GM10266 (cell line): ENCODE measurements around the gene RAMACL.

Experiments used
- DNase-seq: peaks from one replicate; pipeline ENCODE4 v3.0.0; 2012; ENCODE audit errors: extremely low spot score
- TF ChIP-seq, protein P1 (sequence below): IDR thresholded peaks from 2 replicates; pipeline ENCODE4 v1.5.1; 2012; ENCODE audit warnings: mild to moderate bottlenecking, low read depth; ENCODE audit not compliant: control insufficient read depth, insufficient read depth; ENCODE audit errors: missing control alignments

RAMACL gene

GRCh38 chr6:166616261-166617238, 30.1 kb upstream of the RAMACL start:
- no peak for DNase-seq
- TF ChIP-seq, protein P1, sequence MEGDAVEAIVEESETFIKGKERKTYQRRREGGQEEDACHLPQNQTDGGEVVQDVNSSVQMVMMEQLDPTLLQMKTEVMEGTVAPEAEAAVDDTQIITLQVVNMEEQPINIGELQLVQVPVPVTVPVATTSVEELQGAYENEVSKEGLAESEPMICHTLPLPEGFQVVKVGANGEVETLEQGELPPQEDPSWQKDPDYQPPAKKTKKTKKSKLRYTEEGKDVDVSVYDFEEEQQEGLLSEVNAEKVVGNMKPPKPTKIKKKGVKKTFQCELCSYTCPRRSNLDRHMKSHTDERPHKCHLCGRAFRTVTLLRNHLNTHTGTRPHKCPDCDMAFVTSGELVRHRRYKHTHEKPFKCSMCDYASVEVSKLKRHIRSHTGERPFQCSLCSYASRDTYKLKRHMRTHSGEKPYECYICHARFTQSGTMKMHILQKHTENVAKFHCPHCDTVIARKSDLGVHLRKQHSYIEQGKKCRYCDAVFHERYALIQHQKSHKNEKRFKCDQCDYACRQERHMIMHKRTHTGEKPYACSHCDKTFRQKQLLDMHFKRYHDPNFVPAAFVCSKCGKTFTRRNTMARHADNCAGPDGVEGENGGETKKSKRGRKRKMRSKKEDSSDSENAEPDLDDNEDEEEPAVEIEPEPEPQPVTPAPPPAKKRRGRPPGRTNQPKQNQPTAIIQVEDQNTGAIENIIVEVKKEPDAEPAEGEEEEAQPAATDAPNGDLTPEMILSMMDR = no peak

DNA sequence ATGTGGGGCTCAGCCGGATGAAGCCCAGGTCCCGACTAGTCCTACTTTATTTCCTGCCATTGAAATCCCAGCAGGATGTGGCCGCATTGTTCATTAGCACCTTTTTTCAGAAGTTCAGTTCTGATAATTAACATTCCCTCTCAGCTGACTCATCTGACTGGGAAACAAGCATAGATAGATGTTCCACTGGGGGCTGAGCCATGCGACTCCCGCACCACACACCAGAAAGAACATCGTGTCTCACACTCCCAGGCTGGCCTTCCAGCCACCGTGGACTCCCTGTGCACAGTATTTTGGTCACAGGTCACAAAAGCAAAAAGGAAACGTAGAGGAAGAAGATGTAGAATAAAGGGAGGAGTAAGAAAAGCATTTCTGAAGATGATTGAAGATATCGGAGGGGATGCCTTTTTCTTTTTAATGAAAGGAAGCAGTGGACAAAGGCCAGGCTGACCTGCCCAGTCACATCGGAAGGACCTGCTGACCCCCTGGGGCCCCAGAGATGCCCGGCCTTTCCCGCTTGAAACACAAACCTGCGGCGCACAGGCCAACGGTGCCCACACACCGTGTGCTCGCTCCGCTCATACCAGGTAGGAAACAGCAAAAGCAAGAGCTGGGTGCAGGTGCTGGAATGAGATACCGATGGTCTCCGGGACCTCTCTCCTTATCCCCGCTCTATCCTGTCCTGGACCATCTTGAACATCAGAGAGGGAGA, 28.7 kb upstream of the RAMACL start:
- TF ChIP-seq, protein P1 = no peak
- DNase-seq = no peak

GRCh38 chr6:166614589-166614988, 28.1 kb upstream of the RAMACL start:
- TF ChIP-seq, protein P1 = no peak

DNA sequence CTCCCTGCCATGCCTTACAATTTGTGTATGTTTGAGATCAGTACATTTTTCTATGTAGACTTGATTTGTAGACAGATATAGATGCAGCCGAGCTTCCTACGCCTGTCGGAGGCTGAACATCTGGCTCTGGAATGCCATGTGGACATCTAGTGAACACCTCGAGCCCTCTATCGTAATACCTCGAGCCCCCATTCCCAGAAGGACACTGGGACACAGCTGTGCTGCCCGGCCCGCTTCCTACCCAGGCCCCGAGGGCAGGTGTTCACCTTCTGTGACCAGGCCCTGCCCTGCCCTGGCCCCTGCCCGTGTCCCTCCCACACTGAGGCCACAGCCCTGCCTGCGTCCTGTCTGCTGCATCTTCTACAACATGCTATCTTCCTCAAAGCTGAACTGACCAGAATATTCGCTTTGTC, 27.7 kb upstream of the RAMACL start:
- no peak for DNase-seq
- TF ChIP-seq, protein P1 = no peak

More at GRCh38 chr6:166614589-166614988, 28.1 kb upstream of the RAMACL start:
- DNase-seq = no peak

GRCh38 chr6:166613027-166613426, 26.5 kb upstream of the RAMACL start:
- TF ChIP-seq, protein P1 = no peak
- DNase-seq = no peak

DNA sequence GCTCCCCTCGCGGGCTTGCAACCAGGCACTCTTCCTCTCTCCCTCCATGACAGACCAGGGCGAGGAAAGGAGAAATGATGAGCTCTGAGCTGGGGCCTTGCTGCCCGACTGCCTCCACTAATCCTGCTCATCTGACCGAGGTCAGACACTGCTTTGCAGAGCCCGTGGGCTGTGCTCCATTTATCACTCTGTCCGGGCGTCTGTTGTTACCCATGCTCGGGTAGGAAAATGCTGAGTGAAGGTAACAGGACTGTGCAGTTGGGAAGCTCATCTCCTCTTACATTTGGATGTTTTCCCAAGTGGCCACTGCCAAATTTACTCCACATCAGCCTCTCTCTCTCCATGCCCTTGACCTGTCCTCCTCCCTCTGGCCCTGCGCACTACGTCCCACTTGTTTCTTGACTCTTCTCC, 26.0 kb upstream of the RAMACL start:
- no peak for DNase-seq
- TF ChIP-seq, protein P1 = no peak
